D721Med (cell line): ENCODE measurements around the gene RDX.

ENCODE experiments used
- DNase-seq: peaks from one replicate; pipeline ENCODE4 v3.0.0; 2011; ENCODE audit warnings: low spot score; ENCODE audit not compliant: insufficient read length
- FAIRE-seq: peaks from 2 replicates; lab custom pipeline; 2011; peaks lifted over from hg19 to GRCh38; lab: Jason Lieb, UNC
- CTCF ChIP-seq: IDR thresholded peaks from 2 replicates; pipeline ENCODE4 v1.5.1; 2012; ENCODE audit warnings: mild to moderate bottlenecking, control low read depth; ENCODE audit not compliant: insufficient read depth; ENCODE audit errors: missing control alignments

Gene RDX

DNA sequence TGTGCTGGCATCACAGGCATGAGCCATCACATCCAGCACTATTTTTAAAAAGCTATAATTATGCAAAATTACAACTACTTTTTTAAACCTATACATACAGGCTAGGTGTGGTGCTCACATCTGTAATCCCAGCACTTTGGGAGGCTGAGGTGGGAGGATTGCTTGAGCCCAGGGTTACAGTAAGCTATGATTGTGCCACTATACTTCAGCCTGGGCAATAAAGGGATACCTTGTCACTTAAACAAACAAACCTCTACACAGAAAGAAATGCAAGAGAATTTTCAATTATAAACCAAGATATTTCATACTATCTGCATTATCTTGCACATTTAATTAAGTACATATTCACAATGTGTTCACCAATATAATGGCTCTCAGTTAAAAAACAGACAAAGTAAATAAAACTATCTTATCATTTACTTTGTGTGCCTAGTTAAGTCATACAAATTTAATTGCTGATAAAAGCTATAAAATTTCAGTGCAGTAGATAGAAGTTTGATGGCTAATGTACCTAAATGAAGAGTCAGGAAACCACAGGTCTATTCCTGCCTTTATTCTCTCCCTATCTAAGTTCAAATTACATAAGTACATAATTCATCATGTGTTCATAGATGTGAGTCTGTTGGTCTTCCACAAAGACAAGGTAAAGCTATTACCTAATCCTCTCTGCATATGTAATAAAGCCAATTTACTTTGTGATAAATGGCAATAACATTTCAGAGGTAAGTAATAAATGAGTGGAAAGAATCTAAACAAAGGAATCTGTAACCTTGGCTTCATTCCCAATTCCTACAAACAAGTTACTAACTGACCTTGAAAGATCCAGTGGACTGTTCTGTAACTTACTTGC is 9.0 kb upstream of the RDX start:
- FAIRE-seq (peak; percentile 77), DNase-seq (no peak)
- no peak for TF ChIP-seq CTCF

DNA sequence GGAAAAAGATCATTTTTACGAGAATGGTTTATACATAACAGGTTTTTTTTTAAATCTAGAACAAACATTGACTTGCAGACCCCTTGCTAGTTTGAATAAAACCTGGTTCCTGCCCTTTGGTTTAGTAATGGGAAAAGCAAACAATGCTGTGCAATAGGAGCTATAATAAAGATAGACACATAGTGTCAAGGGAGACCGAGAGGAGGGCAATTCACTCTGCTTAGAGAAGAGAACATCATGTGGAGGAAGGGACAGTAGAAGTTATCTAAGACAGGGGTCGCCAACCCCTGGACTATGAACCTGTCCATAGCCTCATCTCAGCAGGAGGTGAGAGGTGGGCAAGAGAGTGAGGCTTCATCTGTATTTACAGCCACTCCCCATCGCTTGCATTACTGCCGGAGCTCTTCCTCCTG is 7.0 kb upstream of the RDX start:
- DNase-seq: no peak
- TF ChIP-seq CTCF: no peak
- FAIRE-seq: no peak

DNA sequence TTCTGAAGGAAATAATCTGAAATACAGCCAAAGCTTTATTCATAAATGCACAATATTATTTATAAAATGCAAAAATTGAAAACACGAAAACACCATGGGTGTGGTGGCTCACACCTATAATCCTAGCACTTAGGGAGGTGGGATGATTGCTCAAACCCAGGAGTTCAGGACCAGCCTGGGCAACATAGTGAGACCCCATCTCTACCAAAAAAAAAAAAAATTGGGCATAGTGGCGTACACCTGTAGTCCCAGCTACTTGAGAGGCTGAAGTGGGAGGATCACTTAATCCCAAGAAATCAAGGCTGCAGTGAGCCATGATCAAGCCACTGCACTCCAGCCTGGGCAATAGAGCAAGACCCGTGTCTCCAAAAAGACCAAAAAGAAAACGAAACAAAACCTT is 5.2 kb upstream of the RDX start:
- DNase-seq (no peak), FAIRE-seq (no peak)
- TF ChIP-seq CTCF: no peak

- FAIRE-seq (no peak), DNase-seq (no peak)
- TF ChIP-seq CTCF: no peak
These were observed 4.6 kb upstream of the RDX start for GRCh38 chr11:110301032-110301431.

DNA sequence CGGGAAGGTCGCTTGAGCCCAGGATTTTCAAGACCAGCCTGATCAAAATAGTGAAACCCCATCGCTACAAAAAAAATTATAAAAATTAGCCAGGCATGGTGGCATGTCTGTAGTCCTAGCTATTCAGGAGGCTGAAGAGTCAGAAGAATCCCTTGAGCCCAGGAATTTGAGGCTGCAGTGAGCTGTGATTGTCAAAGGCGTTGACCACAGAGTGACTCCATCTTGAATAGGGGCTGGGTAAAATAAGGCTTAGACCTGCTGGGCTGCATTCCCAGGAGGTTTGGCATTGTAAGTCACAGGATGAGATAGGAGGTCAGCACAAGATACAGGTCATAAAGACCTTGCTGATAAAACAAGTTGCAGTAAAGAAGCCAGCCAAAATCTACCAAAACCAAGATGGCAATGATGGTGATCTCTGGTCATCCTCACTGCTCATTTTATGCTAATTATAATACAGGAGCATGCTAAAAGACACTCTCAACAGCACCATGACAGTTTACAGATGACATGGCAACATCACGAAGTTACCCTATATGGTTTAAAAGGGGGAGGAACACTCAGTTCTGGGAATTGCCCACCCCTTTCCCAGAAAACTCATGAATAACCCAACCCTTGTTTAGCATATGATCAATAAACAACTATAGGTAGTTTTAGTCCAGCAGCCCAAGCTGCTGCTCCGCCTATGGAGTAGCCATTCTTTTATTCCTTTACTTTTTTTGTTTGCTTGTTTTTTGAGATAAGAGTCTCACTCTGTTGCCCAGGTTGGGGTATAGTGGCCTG is 2.8 kb upstream of the RDX start:
- no peak for TF ChIP-seq CTCF
- FAIRE-seq (no peak), DNase-seq (no peak)

DNA sequence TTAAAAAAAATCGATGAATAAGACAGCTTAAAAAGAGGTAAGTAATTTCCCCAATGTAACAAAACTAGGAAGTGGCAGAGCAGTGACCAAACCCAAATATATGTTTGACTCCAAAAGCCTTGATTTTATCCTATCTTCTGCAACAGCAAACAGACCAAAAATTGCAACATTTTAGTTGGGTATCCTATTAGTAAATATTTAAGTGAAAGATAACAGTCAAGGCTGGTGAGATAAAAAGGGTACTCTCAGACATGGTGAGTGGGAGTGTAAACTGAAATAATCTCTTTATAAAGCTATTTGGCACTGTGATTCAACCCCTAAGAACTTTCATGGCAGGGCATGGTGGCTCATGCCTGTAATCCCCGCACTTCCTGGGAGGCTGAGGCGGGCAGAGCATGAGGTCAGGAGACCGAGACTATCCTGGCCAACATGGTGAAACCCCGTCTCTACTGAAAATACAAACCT is 1.9 kb upstream of the RDX start:
- no peak for FAIRE-seq
- no peak for DNase-seq
- no peak for TF ChIP-seq CTCF

DNA sequence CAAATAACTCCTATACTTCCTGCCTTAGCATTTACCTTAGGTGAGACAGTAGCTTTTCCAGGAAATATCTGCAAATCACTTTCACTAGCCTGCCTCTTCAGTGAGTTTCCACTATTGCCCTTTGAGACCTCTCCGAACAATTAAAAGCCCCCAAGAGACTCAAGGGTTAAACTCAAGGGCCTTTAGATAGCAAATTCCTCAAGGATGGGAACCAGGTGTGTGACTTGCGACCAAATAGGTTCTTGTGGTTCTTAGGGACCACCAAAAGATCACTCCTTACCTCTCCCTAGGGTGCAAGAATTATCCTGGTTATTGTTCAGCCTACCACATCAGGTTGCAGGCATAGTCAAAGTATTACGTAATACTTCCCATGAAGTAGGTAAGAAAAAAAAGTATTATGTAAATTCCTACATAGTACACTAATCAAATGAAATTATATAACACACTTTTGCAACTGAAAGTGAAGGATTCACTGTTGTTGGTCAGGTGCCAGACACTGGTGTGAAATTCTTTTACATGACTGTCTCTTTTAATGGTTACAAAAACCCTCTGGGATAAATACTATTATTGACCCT is 1.4 kb upstream of the RDX start:
- TF ChIP-seq CTCF: no peak
- DNase-seq: no peak
- no peak for FAIRE-seq
